Right atrium auricular region (tissue), 2 donors: ENCODE measurements around the gene ALOX15. TPM values are rescaled to one million over a fixed set of nuclear protein-coding genes. Genes with fewer than 3 reads are reported as not detected.
"Not testable (repeated sequence)": the region's sequence is repeated elsewhere in the genome, so short reads cannot be mapped to it uniquely, and the experiment has no call there.

Experiments
- DNase-seq: peaks from one replicate; pipeline ENCODE4 v3.0.0-alpha.2; 2019; ENCODE audit warnings: low spot score
- H3K27ac ChIP-seq, 2 donors: fragments of 200-600 bp; sonication (generic); 1 replicate in 1 of 2; 2 replicates in 1 of 2; pipeline ENCODE4 v1.5.1; 2016 to 2019
- H3K27me3 ChIP-seq, 2 donors: fragments of 200-600 bp; sonication (generic); one replicate each; pipeline versions ENCODE4 v1.5.1 to v1.6.0; 2017 to 2019
- H3K36me3 ChIP-seq: fragments of 200-600 bp; sonication (generic); one replicate; pipeline ENCODE4 v1.5.1; 2016
- H3K4me1 ChIP-seq, 2 donors: fragments of 200-600 bp; sonication (generic); one replicate each; pipeline versions ENCODE4 v1.5.1 to v1.6.0; 2017 to 2019
- H3K4me3 ChIP-seq, 2 donors: fragments of 200-600 bp; sonication (generic); 1 replicate in 1 of 2; 2 replicates in 1 of 2; pipeline ENCODE4 v1.5.1; 2017 to 2019; ENCODE audit warnings: mild to moderate bottlenecking in 1 of 2, moderate library complexity in 1 of 2
- H3K9me3 ChIP-seq, 2 donors: fragments of 200-600 bp; sonication (generic); one replicate each; pipeline ENCODE4 v1.5.1; 2019
- total RNA-seq, 2 donors: library from RNA; depleted of rRNA; stranded (reverse); fragments of >200 nt; gene quantifications; one replicate each; pipeline ENCODE4 v1.1.0, GENCODE V29; 2016
- TF ChIP-seq, protein P1 (sequence below), 2 donors: fragments of 200-600 bp; sonication (generic); IDR thresholded peaks; one replicate each; pipeline ENCODE4 v1.5.1; 2019; ENCODE audit warnings: antibody characterized with exemption in 2 of 2

The ALOX15 gene, protein sequence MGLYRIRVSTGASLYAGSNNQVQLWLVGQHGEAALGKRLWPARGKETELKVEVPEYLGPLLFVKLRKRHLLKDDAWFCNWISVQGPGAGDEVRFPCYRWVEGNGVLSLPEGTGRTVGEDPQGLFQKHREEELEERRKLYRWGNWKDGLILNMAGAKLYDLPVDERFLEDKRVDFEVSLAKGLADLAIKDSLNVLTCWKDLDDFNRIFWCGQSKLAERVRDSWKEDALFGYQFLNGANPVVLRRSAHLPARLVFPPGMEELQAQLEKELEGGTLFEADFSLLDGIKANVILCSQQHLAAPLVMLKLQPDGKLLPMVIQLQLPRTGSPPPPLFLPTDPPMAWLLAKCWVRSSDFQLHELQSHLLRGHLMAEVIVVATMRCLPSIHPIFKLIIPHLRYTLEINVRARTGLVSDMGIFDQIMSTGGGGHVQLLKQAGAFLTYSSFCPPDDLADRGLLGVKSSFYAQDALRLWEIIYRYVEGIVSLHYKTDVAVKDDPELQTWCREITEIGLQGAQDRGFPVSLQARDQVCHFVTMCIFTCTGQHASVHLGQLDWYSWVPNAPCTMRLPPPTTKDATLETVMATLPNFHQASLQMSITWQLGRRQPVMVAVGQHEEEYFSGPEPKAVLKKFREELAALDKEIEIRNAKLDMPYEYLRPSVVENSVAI
- total RNA-seq: 10 to 100 TPM; 16.9 to 65.0 TPM

DNA sequence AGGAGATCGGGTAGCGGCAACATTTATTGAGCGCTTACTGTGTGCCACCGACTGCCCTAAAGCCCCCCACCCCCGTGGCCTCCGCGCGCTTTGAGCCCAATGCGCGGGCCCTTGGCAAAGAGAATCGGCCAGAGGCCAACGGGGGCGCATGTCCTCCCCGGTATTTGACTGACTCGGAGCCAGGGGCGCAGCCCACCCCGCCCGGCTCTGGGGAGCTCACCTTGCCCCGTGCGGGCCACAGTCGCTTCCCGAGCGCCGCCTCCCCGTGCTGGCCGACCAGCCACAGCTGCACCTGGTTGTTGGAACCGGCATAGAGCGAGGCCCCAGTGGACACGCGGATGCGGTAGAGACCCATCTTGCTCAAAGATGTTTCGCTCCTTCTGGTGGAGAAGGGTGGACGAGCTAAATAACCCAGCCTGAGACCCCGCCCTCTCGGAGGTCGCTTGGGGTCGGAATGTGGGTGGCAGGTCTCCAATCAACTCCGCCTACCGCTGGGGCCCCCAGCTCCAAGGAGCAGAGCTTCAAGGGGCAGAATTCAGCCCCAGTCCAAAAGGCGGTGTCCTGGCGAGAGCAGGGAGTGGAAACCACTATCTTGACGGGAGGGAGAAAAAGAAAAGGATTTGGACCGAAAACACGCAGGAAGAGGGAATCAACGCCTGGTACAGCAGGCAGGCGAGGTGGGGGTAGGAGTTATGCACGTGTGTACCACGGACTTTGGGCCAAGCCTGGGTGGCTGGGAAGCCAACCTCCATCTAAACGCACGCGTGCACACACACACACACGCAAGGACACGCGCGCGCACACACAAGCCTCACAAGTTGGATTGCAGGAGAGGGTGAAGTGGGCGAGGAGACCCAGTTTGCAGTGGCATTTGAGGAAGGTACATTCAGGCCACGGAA, at the start of gene ALOX15:
ALOX15 (minus strand) TSS at position 382 of the 899 bp plus-strand sequence; CDS start at position 355, 27 bp downstream.
- no peaks in the 10 kb centered on the region for H3K9me3 ChIP-seq
- no peak for DNase-seq
- no peaks in the 10 kb centered on the region for H3K36me3 ChIP-seq
- no peak within 1 kb of the TSS for H3K27ac ChIP-seq
- peaks cover 0 to 14% of the 10 kb centered on the region in 2 donors for H3K4me1 ChIP-seq
- TF ChIP-seq, protein P1, sequence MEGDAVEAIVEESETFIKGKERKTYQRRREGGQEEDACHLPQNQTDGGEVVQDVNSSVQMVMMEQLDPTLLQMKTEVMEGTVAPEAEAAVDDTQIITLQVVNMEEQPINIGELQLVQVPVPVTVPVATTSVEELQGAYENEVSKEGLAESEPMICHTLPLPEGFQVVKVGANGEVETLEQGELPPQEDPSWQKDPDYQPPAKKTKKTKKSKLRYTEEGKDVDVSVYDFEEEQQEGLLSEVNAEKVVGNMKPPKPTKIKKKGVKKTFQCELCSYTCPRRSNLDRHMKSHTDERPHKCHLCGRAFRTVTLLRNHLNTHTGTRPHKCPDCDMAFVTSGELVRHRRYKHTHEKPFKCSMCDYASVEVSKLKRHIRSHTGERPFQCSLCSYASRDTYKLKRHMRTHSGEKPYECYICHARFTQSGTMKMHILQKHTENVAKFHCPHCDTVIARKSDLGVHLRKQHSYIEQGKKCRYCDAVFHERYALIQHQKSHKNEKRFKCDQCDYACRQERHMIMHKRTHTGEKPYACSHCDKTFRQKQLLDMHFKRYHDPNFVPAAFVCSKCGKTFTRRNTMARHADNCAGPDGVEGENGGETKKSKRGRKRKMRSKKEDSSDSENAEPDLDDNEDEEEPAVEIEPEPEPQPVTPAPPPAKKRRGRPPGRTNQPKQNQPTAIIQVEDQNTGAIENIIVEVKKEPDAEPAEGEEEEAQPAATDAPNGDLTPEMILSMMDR (IDR thresholded peaks at IDR 0.05): no peak
- peaks cover 0 to 3% of the 10 kb centered on the region in 2 donors for H3K27me3 ChIP-seq
- H3K4me3 ChIP-seq: peak within 1 kb of the TSS in 1 of 2 donors; percentile 4

DNA sequence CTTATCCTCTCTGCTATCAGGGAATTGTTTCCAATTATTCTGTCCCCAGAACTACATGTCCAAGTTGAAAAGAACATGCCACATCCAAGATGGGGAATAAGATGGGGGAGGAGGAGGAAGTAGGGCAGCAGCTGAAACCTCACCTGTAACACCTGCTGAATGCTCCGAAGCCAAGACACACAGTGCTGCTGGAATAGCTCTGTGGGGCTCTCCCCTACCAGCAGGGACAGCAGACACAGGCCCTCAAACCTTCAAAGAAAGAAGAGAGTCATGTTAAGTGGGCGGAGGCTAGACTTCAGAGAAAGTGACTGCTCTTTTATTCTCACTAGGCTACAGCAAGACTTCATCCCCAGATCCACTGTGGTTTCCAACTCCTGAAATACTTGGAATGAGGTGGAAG, 49.3 kb upstream of the ALOX15 start:
- Histone ChIP-seq H3K36me3 (no peaks in the 10 kb centered on the region), H3K27me3 (no peaks in the 10 kb centered on the region), H3K27ac (no peak overlapping the region), H3K4me3 (no peak overlapping the region), H3K4me1 (no peaks in the 10 kb centered on the region), H3K9me3 (no peaks in the 10 kb centered on the region)
- no peak for DNase-seq
- TF ChIP-seq, protein P1 (IDR thresholded peaks at IDR 0.05): no peak

DNA sequence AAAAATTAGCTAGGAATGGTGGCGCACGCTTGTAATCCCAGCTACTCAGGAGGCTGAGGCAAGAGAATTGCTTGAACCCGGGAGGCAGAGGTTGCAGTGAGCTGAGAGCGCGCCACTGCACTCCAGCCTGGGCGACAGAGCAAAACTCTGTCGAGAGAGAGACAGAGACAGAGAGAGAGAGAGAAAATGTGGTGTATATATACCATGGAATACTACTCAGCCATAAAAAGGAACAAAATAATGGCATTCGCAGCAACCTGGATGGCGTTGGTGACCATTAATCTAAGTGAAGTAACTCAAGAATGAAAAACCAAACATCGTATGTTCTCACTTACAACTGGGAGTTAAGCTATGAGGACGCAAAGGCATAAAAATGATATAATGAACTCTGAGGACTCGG, 48.4 kb upstream of the ALOX15 start:
- not testable (repeated sequence) for H3K4me3 ChIP-seq, H3K36me3 ChIP-seq, H3K27me3 ChIP-seq, H3K4me1 ChIP-seq, H3K9me3 ChIP-seq, DNase-seq, H3K27ac ChIP-seq

DNA sequence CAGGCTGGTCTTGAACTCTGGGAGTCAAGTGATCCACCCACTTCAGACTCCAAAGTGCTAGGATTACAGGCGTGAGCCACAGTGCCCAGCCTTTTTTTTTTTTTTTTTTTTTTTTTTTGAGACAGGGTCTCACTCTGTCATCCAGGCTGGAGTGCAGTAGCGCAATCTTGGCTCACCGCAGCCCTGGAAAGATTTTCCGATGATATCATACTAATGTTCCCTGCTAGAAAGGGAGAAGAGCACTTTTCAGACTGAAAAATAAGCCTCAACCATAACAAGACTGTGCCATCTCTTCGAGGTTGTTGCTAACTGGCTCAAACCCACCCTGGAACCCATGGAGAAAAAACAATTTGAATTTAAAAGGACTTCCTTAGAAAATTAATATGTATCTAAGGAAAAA, 42.3 kb upstream of the ALOX15 start:
- H3K9me3 ChIP-seq, H3K27me3 ChIP-seq, H3K4me3 ChIP-seq, H3K4me1 ChIP-seq: not testable (repeated sequence)
- Histone ChIP-seq H3K27ac (peak overlapping the region; percentile 22 to 76), H3K36me3 (peaks cover 23% of the 10 kb centered on the region)
- peak; percentile 76 for DNase-seq

DNA sequence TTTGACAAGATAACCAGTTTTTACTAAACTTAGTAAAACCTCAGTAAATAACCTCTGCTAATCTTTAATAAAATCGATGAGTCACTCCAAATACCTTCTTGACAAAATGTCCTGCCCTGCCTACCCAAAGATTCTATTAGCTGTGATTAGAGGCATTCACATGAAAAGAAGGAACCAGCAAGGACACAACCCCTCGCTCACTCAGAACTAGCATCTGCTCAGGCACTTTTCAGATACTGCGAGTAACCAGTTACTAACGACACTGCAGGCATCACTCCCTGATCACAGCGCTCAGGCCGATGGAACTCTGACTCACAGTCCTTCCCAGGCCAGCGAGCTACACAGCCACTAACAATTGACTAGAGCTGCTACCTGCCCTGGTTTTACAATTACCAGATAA, 38.2 kb upstream of the ALOX15 start:
- Histone ChIP-seq H3K4me3 (no peak overlapping the region), H3K27me3 (no peaks in the 10 kb centered on the region), H3K9me3 (no peaks in the 10 kb centered on the region), H3K36me3 (peaks cover 48% of the 10 kb centered on the region), H3K4me1 (peaks cover 0 to 8% of the 10 kb centered on the region in 2 donors), H3K27ac (no peak overlapping the region)
- TF ChIP-seq, protein P1 (IDR thresholded peaks at IDR 0.05): no peak
- DNase-seq: no peak

DNA sequence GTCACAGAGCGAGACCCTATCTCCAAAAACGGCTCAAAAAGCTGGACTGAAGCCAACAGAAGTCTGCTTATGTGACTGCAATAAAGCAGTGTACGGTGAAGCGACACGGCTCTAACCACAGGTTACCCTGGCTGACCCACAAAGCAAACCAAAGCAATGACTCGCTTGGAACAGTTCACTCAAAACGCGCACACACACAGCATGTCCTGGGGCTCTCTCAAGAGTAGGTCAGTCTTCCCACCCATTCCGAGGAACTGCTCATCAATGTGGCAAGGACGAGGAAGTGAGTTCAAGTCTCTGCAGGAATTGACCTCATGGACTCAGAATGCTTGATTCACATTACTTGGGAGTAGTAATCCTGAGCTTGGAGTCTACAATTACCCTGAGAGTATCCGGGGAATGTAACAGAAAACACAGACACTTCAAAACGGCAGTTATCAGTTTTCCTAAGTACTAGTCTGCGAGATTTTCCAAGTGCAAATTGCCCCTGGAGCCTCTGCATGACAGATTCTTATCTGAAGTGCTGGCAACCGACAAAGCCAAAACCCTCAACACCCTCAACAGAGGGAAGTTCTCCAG, 37.1 kb upstream of the ALOX15 start:
- TF ChIP-seq, protein P1 (IDR thresholded peaks at IDR 0.05): no peak
- Histone ChIP-seq H3K27me3 (no peaks in the 10 kb centered on the region), H3K4me1 (peaks cover 0 to 8% of the 10 kb centered on the region in 2 donors), H3K4me3 (no peak overlapping the region), H3K27ac (no peak overlapping the region), H3K9me3 (no peaks in the 10 kb centered on the region), H3K36me3 (peaks cover 60% of the 10 kb centered on the region)
- DNase-seq: no peak
